SK-N-SH (cell line): ENCODE measurements around the gene SPACA7. TPM values are rescaled to one million over a fixed set of nuclear protein-coding genes. Genes with fewer than 3 reads are reported as not detected.

Source experiments
- CTCF ChIA-PET: fragments of 300-600, 350-600 bp; formaldehyde crosslinking; extraction: SDS; loops from one replicate; lab custom pipeline; 2021; lab: Yijun Ruan, JAX
- POLR2A ChIA-PET: fragments of 350-600 bp; sonication (Branson Sonifier 250); formaldehyde crosslinking; extraction: SDS; loops from one replicate; lab custom pipeline; 2020; ENCODE audit warnings: antibody characterized with exemption, inconsistent platforms; lab: Yijun Ruan, JAX
- DNase-seq: peaks from one replicate; pipeline ENCODE4 v3.0.0; 2012
- H2AFZ ChIP-seq: fragments of 200-600 bp; sonication (generic); 2 replicates; pipeline ENCODE4 v1.8.1; 2016; ENCODE audit warnings: antibody characterized with exemption, mild to moderate bottlenecking, low read depth
- H3F3A ChIP-seq: fragments of 200-600 bp; sonication (generic); replicated peaks from 2 replicates; pipeline ENCODE3; 2016; ENCODE audit warnings: antibody characterized with exemption, mild to moderate bottlenecking; ENCODE audit not compliant: insufficient read depth
- H3K27ac ChIP-seq, 2 experiments: fragments of 200-500 bp in 1 of 2; fragments of 200-600 bp in 1 of 2; sonication (Bioruptor generic) in 1 of 2; sonication (generic), shearing (Covaris generic) in 1 of 2; 2 replicates each; pipeline versions ENCODE4 v1.5.1 to v1.6.1; 2014 to 2016; ENCODE audit warnings: low read depth in 2 of 2, inconsistent platforms in 1 of 2, low read length in 1 of 2, mild to moderate bottlenecking in 1 of 2, mixed read lengths in 1 of 2
- H3K27me3 ChIP-seq: fragments of 200-600 bp; sonication (generic), shearing (Covaris generic); 2 replicates; pipeline ENCODE4 v1.6.1; 2016; ENCODE audit warnings: mixed run types; ENCODE audit not compliant: insufficient read depth
- H3K36me3 ChIP-seq, 2 experiments: fragments of 200-500 bp in 1 of 2; fragments of 200-600 bp in 1 of 2; sonication (Bioruptor generic) in 1 of 2; sonication (generic) in 1 of 2; replicated peaks in 1 of 2; 2 replicates each; pipeline versions ENCODE3 to v1.5.1; 2014 to 2016; ENCODE audit warnings: low read length in 1 of 2, mild to moderate bottlenecking in 1 of 2; ENCODE audit not compliant: insufficient read depth in 2 of 2, control insufficient read depth in 1 of 2
- H3K4me1 ChIP-seq, 2 experiments: fragments of 200-500 bp in 1 of 2; fragments of 200-600 bp in 1 of 2; sonication (Bioruptor generic) in 1 of 2; sonication (generic), shearing (Covaris generic) in 1 of 2; 2 replicates each; pipeline versions ENCODE4 v1.5.1 to v1.6.1; 2014 to 2016; ENCODE audit warnings: low read depth in 1 of 2, low read length in 1 of 2, mixed run types in 1 of 2; ENCODE audit not compliant: insufficient read depth in 2 of 2, control insufficient read depth in 1 of 2
- H3K4me2 ChIP-seq: fragments of 200-600 bp; sonication (generic), shearing (Covaris generic); 2 replicates; pipeline ENCODE4 v1.6.1; 2017; ENCODE audit warnings: mixed run types
- H3K4me3 ChIP-seq, 2 experiments: fragments of 200-500 bp in 1 of 2; fragments of 200-600 bp in 1 of 2; sonication (Bioruptor generic) in 1 of 2; sonication (generic), shearing (Covaris generic) in 1 of 2; 2 replicates each; pipeline versions ENCODE4 v1.5.1 to v1.8.1; 2014 to 2016; ENCODE audit warnings: low read depth in 2 of 2, inconsistent platforms in 1 of 2, low read length in 1 of 2, mild to moderate bottlenecking in 1 of 2, mixed read lengths in 1 of 2, moderate library complexity in 1 of 2
- H3K79me2 ChIP-seq: fragments of 200-600 bp; sonication (generic); 2 replicates; pipeline ENCODE4 v1.8.1; 2017; ENCODE audit warnings: mild to moderate bottlenecking; ENCODE audit not compliant: insufficient read depth
- H3K9ac ChIP-seq: fragments of 200-600 bp; sonication (generic); 2 replicates; pipeline ENCODE4 v1.6.1; 2017; ENCODE audit warnings: mixed run types
- H3K9me2 ChIP-seq: fragments of 200-600 bp; sonication (generic); 2 replicates; pipeline ENCODE4 v1.6.1; 2017; ENCODE audit warnings: mixed run types
- H3K9me3 ChIP-seq: fragments of 200-600 bp; sonication (generic); 2 replicates; pipeline ENCODE4 v1.6.1; 2017; ENCODE audit warnings: mixed run types, mild to moderate bottlenecking, moderate library complexity
- H4K20me1 ChIP-seq: fragments of 200-600 bp; sonication (generic); 2 replicates; pipeline ENCODE4 v1.6.1; 2017; ENCODE audit warnings: mild to moderate bottlenecking, mixed run types; ENCODE audit not compliant: insufficient read depth
- CHD2 ChIP-seq: fragments of 150-350 bp; IDR thresholded peaks from 2 replicates; pipeline ENCODE4 v1.6.1; 2018; ENCODE audit warnings: low read length; ENCODE audit not compliant: partially characterized antibody
- EZH2phosphoT487 ChIP-seq: fragments of 200-600 bp; sonication (generic); IDR thresholded peaks from 2 replicates; pipeline ENCODE4 v1.6.1; 2017; ENCODE audit warnings: low read depth, mixed run types, mild to moderate bottlenecking, antibody characterized with exemption, moderate library complexity, borderline replicate concordance
- FOSL2 ChIP-seq: IDR thresholded peaks from 2 replicates; pipeline ENCODE4 v1.4.0; 2012; ENCODE audit warnings: low read depth, mild to moderate bottlenecking, moderate library complexity, borderline replicate concordance
- FOXJ3 ChIP-seq: sonication (generic); formaldehyde crosslinking; IDR thresholded peaks from 2 replicates; pipeline ENCODE4 v1.5.1; 2020; ENCODE audit warnings: mild to moderate bottlenecking, missing genetic modification reagents
- FOXM1 ChIP-seq: IDR thresholded peaks from 2 replicates; pipeline ENCODE4 v1.4.0; 2012; ENCODE audit warnings: low read depth, mild to moderate bottlenecking
- IRF3 ChIP-seq: fragments of 150-350 bp; IDR thresholded peaks from 2 replicates; pipeline ENCODE4 v1.6.1; 2016; ENCODE audit warnings: mild to moderate bottlenecking, low read depth, low read length
- JUND ChIP-seq: IDR thresholded peaks from 2 replicates; pipeline ENCODE4 v1.4.0; 2012
- MAX ChIP-seq: IDR thresholded peaks from 2 replicates; pipeline ENCODE4 v1.4.0; 2012; ENCODE audit warnings: low read depth
- MXI1 ChIP-seq: IDR thresholded peaks from 2 replicates; pipeline ENCODE4 v1.6.1; 2012; ENCODE audit warnings: mild to moderate bottlenecking, low read depth, low read length, improper control_type of control experiment
- RCOR1 ChIP-seq: fragments of 150-350 bp; IDR thresholded peaks from 2 replicates; pipeline ENCODE4 v1.6.1; 2017; ENCODE audit warnings: antibody characterized with exemption, low read length
- RFX5 ChIP-seq: IDR thresholded peaks from 2 replicates; pipeline ENCODE4 v1.6.1; 2012; ENCODE audit warnings: mild to moderate bottlenecking, improper control_type of control experiment, low read length
- SIN3A ChIP-seq: IDR thresholded peaks from 2 replicates; pipeline ENCODE4 v1.6.1; 2012; ENCODE audit warnings: low read depth, mild to moderate bottlenecking, low read length, moderate library complexity, borderline replicate concordance
- SMC3 ChIP-seq: IDR thresholded peaks from 2 replicates; pipeline ENCODE4 v1.6.1; 2012; ENCODE audit warnings: low read depth, low read length, improper control_type of control experiment
- TAF1 ChIP-seq: IDR thresholded peaks from 2 replicates; pipeline ENCODE4 v1.6.1; 2012; ENCODE audit warnings: low read depth, mild to moderate bottlenecking, low read length, moderate library complexity, borderline replicate concordance
- USF1 ChIP-seq: IDR thresholded peaks from 2 replicates; pipeline ENCODE4 v1.4.0; 2012; ENCODE audit warnings: low read depth, borderline replicate concordance
- YY1 ChIP-seq: IDR thresholded peaks from 2 replicates; pipeline ENCODE4 v1.4.0; 2012; ENCODE audit warnings: low read depth, mild to moderate bottlenecking
- WGBS: methylation state at CpG from one replicate; pipeline ENCODE4 v1.1.6; 2017; ENCODE audit warnings: low lambda C conversion rate; 5-methylcytosine and 5-hydroxymethylcytosine counted together
- polyA plus RNA-seq, 3 experiments: library from polyadenylated mRNA; depleted of rRNA; stranded (reverse); fragments of >200 nt; gene quantifications; 2 replicates each; pipeline ENCODE4 v1.2.3, GENCODE V29; 2012

SPACA7 gene
- polyA plus RNA-seq, 1 of the 3 experiments (the other 2 are of a cell fraction), result not detected

DNA sequence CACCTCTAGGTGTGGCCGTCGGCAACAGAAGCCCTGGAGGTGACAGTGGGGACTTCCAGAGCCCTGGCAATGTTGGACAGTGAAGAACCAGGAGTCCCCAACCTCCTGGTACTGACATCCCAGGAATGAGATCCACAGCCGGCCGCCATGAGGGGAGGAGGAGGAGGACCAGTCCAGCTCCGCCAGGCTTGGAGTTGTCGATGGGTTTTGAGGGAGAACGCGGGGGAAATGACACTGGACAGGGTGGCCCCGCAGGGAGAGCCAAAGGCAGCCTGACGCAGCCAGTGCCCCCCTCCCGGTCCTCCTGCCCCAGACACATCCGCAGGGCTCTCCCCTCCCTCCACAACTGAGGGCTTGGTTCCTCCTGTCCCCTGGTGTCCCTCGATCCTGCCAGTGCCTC lies 57.9 kb downstream of the SPACA7 start (continued):
- TF ChIP-seq RCOR1, result no peak
- TF ChIP-seq JUND, result no peak
- TF ChIP-seq EZH2phosphoT487, result no peak
- no peak for TF ChIP-seq RFX5
- TF ChIP-seq IRF3, result no peak
- TF ChIP-seq SMC3, result no peak
- no peak for TF ChIP-seq SIN3A
- TF ChIP-seq, all 33 proteins: peak for 0

DNA sequence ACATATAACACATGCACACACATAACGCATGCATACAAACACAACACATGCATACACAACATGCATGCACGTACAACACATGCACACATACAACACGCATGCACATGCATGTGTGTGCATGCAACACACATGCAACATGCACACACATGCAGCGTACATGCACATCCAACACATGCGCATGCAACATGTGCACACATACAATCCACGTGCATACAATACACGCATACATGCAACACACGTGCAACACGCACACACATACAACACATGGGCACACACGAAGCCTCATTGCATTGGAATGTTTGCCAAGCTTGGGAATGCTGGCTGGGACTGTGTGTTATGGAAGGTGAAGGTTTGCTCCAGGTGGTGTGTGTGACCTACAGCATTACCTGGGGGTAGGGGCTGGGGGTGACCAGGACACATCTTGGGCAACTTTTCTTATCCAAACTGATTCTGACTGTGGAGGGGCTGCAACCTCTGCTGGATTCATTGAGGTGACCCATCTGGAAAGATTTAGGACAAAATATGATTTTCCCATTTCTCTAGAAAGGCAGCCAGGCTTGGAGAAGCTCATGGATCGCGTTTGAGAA lies 58.9 kb downstream of the SPACA7 start:
- no peak overlapping the region for H3K4me3 ChIP-seq
- no peak overlapping the region for H3K27ac ChIP-seq
- H3K4me1 ChIP-seq, result no peaks in the 10 kb centered on the region
- ChIA-PET CTCF (interaction anchor here (2.0 to 4.2 kb wide), 2 partner anchors 8 to 961 kb away, joined by 6 to 20 read pairs; no protein-coding TSS in a partner anchor), POLR2A (no interaction called here)
- WGBS, result 21% methylated on average over 12 of the region's 12 CpGs
- no peaks in the 10 kb centered on the region for H4K20me1 ChIP-seq
- no peaks in the 10 kb centered on the region; the same call in 1 of the 2 replicates for H3K27me3 ChIP-seq
- no peak overlapping the region for H3K9ac ChIP-seq
- H3K4me2 ChIP-seq, result no peak overlapping the region
- no peaks in the 10 kb centered on the region for H3K9me2 ChIP-seq
- no peak for DNase-seq
- H3K36me3 ChIP-seq, result no peaks in the 10 kb centered on the region
- H3K9me3 ChIP-seq, result peaks cover 7% of the 10 kb centered on the region; the same call in 1 of the 2 replicates
- no peak for TF ChIP-seq FOXJ3
- TF ChIP-seq USF1, result no peak
- TF ChIP-seq EZH2phosphoT487, result no peak
- no peak for TF ChIP-seq FOXM1
- no peak for TF ChIP-seq TAF1
- TF ChIP-seq FOSL2, result no peak
- no peak for TF ChIP-seq MAX
- TF ChIP-seq MXI1, result no peak
- TF ChIP-seq CHD2, result no peak
- TF ChIP-seq YY1, result no peak
- no peaks in the 10 kb centered on the region for H3K79me2 ChIP-seq
- H2AFZ ChIP-seq, result no peak overlapping the region
- no peaks in the 10 kb centered on the region for H3F3A ChIP-seq
